HG03095 (cell line): ENCODE results near the gene FCHSD2.

Experiments used
- ATAC-seq: cut with Tn5 transposase; IDR thresholded peaks from one replicate; pipeline ENCODE4 v1.9.1; 2021; ENCODE audit warnings: moderate library complexity; ENCODE audit not compliant: unreplicated experiment

Gene FCHSD2

GRCh38 chr11:72826942-72827480, 315.1 kb downstream of the FCHSD2 start:
- no peak for ATAC-seq

GRCh38 chr11:72826191-72826941, 315.8 kb downstream of the FCHSD2 start:
- no peak for ATAC-seq

GRCh38 chr11:72825661-72826060, 316.5 kb downstream of the FCHSD2 start:
- ATAC-seq, result no peak

- no peak for ATAC-seq
These were observed 317.2 kb downstream of the FCHSD2 start for GRCh38 chr11:72824811-72825505.

- ATAC-seq, result no peak
These were observed 318.1 kb downstream of the FCHSD2 start for GRCh38 chr11:72824020-72824419.

GRCh38 chr11:72823105-72823804, 318.9 kb downstream of the FCHSD2 start:
- no peak for ATAC-seq

- ATAC-seq, result peak; percentile 43
These were observed 320.0 kb downstream of the FCHSD2 start for GRCh38 chr11:72821920-72822799.

- ATAC-seq, result no peak
These were observed 320.7 kb downstream of the FCHSD2 start for GRCh38 chr11:72821221-72821919.

GRCh38 chr11:72820439-72821139, 321.5 kb downstream of the FCHSD2 start:
- no peak for ATAC-seq

GRCh38 chr11:72818971-72819370, 323.1 kb downstream of the FCHSD2 start:
- no peak for ATAC-seq

GRCh38 chr11:72817966-72818365, 324.2 kb downstream of the FCHSD2 start:
- no peak for ATAC-seq

GRCh38 chr11:72816404-72816990, 325.6 kb downstream of the FCHSD2 start:
- ATAC-seq, result no peak

GRCh38 chr11:72815110-72815618, 327.0 kb downstream of the FCHSD2 start:
- ATAC-seq, result peak; percentile 2

- peak; percentile 44 for ATAC-seq
These were observed 327.6 kb downstream of the FCHSD2 start, which contains the start of gene ATG16L2 for GRCh38 chr11:72814286-72815109. ATG16L2 (plus strand) TSS chr11:72814411; CDS start chr11:72814446, 35 bp downstream.

GRCh38 chr11:72813740-72814285, 328.3 kb downstream of the FCHSD2 start:
- peak; percentile 43 for ATAC-seq

- ATAC-seq, result peak; percentile 34
These were observed 329.0 kb downstream of the FCHSD2 start for GRCh38 chr11:72812967-72813739.

- no peak for ATAC-seq
These were observed 329.5 kb downstream of the FCHSD2 start for GRCh38 chr11:72812604-72812966.
